A204.1 (cell line): ENCODE results near the gene RAB3IL1.

ENCODE experiments used
- FAIRE-seq: peaks from 2 replicates; lab custom pipeline; 2012; peaks lifted over from hg19 to GRCh38; lab: Jason Lieb, UNC

The RAB3IL1 gene

GRCh38 chr11:61952882-61953281, 35.5 kb upstream of the RAB3IL1 start:
- no peak for FAIRE-seq

DNA sequence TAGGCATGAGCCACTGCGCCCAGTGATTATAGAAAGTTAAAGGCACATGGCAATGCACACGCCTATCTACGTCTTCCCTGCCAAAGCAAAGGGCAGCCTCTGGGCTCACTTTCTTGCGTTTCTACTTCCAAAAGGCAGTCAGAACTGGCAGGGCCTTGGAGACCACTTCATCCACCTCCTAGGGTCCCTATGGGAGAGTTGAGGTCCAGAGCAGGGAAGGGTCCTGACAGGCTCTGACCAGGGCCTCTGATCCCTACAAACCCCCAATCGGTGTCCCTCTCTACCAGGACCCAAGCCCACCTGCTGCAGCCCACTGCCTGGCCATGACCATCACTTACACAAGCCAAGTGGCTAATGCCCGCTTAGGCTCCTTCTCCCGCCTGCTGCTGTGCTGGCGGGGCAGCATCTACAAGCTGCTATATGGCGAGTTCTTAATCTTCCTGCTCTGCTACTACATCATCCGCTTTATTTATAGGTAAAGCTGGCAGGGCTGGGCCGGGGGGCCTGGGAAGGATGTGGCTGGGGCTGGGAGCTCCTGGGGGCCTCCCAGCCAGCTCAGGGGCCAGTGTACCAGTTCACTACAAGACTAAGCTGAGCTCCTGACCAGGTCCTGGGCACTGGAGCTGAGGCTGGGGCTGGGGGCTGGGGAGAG, 34.2 kb upstream of the RAB3IL1 start:
- no peak for FAIRE-seq

DNA sequence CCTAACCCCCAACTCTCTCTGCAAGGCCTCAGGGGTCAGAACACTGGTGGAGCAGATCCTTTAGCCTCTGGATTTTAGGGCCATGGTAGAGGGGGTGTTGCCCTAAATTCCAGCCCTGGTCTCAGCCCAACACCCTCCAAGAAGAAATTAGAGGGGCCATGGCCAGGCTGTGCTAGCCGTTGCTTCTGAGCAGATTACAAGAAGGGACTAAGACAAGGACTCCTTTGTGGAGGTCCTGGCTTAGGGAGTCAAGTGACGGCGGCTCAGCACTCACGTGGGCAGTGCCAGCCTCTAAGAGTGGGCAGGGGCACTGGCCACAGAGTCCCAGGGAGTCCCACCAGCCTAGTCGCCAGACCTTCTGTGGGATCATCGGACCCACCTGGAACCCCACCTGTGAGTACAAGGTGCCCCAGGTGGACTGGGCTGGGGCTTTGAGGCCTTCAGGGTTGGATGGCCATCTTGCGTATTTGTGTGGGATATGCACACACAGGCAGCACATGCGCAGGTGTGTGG, 32.7 kb upstream of the RAB3IL1 start, which contains the start of gene BEST1:
Gene BEST1 (plus strand): TSS at position 317 of the 513 bp plus-strand sequence. CDS start 1,456 bp downstream, outside the sequence.
- no peak for FAIRE-seq

DNA sequence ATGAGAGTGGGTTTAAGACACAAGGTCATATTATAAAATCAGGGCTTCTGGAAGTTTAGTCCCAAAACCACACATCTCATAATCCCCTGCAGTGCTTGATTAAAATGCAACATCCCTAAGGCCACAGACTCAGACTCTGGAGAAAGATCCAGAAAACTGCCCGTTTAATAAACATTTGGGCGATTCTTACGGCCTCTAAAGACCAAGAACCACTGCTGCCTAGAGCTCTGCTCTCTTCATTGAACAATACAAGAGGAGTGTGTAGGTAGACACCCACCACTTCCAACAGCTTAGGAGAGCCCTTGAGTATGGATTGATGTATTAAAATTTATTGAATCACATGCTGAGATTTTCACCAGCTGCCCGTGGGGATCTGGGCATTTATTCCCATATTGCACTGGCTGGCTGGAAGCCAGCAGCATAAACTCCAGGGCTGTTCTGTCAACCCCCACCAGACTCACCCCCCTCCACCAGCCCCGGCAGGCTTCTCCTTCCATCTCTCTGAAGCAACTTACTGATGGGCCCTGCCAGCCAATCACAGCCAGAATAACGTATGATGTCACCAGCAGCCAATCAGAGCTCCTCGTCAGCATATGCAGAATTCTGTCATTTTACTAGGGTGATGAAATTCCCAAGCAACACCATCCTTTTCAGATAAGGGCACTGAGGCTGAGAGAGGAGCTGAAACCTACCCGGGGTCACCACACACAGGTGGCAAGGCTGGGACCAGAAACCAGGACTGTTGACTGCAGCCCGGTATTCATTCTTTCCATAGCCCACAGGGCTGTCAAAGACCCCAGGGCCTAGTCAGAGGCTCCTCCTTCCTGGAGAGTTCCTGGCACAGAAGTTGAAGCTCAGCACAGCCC, 32.0 kb upstream of the RAB3IL1 start:
- no peak for FAIRE-seq

- no peak for FAIRE-seq
These were observed 31.1 kb upstream of the RAB3IL1 start for GRCh38 chr11:61948505-61948904.

GRCh38 chr11:61947486-61948210, 30.3 kb upstream of the RAB3IL1 start:
- no peak for FAIRE-seq

GRCh38 chr11:61946894-61947293, 29.5 kb upstream of the RAB3IL1 start:
- FAIRE-seq: no peak

DNA sequence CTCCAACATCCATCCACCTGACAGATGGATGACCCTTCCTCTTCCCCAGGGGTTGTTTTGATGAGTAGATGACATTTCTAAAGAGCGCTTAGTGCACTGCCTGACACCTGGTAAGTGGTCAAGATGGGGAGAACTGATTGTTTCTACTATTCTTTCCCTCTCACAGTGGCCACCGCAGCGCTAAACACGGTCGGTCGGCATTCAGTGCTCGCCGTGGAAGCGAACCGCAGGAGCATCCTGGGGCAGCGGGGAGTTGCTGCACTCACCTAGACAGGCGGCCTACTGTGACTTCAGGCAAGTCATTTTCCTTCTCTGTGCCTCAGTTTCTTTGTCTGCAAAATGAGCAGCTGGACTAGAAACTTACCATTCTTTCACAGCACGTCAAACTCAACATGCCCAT, 27.8 kb upstream of the RAB3IL1 start:
- FAIRE-seq: no peak

- no peak for FAIRE-seq
These were observed 23.1 kb upstream of the RAB3IL1 start for GRCh38 chr11:61940466-61940865.

- FAIRE-seq: no peak
These were observed 18.5 kb upstream of the RAB3IL1 start for GRCh38 chr11:61935861-61936260.

DNA sequence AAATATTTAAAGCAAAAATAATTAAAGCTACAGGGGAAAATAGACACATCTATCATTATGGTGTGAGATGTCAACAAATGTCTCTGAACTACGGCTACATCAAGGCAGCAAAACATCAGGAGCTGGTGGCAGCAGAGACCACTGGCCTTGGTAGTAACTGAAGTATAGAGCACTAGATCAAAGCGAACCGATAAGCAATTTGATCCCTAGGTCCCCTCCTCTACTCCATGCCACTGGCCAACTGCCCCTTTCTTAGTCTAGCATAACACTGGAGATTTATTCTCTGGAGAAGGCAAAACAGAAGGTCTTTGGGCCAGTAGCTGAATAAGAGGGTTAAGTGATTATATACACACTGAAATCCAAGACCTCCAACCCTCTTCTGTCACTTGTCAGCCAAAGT, 13.6 kb upstream of the RAB3IL1 start:
- FAIRE-seq: no peak

- no peak for FAIRE-seq
These were observed 11.2 kb upstream of the RAB3IL1 start for GRCh38 chr11:61928606-61929005.

GRCh38 chr11:61927501-61927900, 10.1 kb upstream of the RAB3IL1 start:
- FAIRE-seq: no peak

DNA sequence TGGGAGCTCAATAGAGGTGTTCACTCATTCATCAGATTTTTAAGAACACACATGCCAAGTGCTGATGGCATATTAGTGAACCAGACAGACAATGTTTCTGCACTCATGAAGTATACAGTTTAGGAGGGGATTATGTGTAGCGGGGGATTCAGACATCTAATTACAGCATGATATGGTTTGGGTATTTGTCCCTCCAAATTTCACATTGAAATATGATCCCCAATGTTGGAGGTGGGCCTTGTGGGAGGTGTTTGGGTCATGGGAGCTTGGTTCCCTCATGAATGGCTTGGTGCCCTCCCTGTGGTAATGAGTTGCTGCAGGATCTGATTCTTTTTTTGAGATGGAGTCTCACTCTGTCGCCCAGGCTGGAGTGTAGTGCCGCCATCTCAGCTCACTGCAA, 8.9 kb upstream of the RAB3IL1 start:
- FAIRE-seq: no peak

DNA sequence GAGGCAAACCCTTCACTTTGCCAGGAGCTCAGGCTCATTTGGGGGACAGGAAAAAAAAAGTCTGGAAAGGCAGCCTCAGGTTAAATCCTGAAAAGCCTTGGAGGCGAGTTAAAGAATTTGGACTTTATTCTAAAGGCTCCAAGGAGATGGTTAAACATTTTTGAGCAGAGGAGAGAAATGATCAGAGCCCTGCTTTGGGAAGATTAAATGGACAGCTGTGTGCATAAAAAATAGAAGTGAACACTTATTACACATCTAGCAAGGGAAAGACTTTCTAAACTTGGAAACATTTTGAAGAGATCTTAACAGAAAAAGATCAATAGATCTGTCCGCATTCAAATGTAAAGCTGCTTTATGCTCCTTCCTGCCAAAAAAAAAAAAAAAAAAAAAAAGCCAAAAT, 8.4 kb upstream of the RAB3IL1 start:
- no peak for FAIRE-seq

DNA sequence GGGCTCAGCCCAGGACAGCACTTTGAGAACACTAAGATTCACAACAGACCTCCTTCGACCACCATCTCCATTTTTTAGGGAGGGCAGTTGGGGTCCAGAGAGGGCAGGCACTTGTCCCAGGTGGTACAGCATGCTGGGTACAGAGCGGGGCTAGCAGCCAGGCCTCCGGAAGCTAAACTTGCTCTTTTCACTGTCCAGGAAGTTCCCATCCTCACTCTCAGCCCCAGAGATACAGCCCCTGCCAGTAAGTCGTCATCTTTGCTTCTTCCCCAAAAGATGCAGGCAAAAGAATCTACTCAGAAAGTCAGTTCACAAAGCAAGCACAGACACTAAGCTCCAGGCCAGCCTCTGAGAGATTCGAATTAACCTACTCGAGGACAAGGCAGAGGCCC, 6.7 kb upstream of the RAB3IL1 start:
- FAIRE-seq: no peak

- FAIRE-seq: no peak
These were observed 6.0 kb upstream of the RAB3IL1 start for GRCh38 chr11:61923166-61924063.

- FAIRE-seq: no peak
These were observed 5.2 kb upstream of the RAB3IL1 start for GRCh38 chr11:61922539-61922938.

DNA sequence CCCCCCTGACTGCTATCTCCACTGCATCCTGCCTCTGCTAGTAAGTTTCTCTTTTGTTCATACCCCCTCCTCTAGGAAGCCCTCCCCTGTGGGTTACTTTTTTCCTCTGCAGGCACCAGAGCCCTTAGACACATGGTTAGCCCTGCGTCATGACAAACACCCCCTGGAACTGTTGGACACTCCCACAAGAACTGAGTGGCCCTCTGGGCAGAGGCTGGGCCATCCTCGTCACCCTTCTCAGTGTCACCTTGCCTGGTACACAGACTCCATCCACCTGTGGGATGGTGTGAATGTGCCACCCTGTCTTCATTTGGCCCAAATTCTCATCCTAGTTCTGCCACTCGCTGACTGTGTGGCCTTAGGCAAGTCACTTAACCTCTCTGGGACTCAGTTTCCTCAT, 4.1 kb upstream of the RAB3IL1 start:
- no peak for FAIRE-seq

- FAIRE-seq: no peak
These were observed 2.6 kb upstream of the RAB3IL1 start for GRCh38 chr11:61919705-61920631.
